ENCODE measurements around the gene GOLPH3.
"Not testable (repeated sequence)": the region's sequence is repeated elsewhere in the genome, so short reads cannot be mapped to it uniquely, and the experiment has no call there.

Gene GOLPH3

DNA sequence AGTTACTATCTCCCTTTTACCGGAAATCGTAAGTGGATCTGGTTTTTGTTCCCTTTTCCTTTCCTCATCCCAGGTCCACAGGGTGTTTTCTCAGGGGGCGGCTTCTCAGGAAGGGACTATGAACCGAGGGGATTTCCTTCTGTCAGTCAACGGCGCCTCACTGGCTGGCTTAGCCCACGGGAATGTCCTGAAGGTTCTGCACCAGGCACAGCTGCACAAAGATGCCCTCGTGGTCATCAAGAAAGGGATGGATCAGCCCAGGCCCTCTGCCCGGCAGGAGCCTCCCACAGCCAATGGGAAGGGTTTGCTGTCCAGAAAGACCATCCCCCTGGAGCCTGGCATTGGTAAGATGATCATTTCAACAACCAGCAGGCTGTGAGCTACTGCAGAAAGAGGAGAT, 75.8 kb downstream of the GOLPH3 start:
- DNase-seq = no peak

DNA sequence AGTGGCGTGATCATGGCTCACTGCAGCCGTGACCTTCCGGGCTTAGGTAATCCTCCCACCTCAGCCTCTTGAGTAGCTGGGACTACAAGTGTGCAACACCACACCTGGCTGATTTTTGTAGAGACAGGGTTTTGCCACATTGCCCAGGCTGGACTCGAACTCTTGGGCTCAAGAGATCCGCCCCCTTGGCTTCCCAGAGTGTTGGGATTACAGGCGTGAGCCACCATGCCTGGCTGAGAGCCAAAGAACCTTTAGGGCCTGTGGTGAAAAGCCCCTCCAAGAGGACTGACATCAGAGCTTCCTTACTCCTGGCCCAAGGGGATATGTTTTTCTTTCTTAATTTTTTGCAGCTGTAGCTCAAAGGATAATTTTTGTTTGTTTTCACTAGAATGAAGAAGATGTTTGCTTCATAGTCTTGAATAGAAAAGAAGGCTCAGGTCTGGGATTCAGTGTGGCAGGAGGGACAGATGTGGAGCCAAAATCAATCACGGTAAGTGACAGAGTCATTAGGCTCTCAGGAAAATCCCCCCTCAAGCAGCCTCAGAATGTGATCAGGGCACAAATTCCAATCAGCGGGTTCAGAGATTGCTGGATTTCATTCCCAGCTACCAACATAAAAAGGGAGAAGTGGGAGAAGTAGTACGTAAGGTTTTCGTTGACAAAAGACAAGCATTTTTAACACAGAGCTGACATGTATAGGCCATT, 77.1 kb downstream of the GOLPH3 start:
- no peak for DNase-seq

DNA sequence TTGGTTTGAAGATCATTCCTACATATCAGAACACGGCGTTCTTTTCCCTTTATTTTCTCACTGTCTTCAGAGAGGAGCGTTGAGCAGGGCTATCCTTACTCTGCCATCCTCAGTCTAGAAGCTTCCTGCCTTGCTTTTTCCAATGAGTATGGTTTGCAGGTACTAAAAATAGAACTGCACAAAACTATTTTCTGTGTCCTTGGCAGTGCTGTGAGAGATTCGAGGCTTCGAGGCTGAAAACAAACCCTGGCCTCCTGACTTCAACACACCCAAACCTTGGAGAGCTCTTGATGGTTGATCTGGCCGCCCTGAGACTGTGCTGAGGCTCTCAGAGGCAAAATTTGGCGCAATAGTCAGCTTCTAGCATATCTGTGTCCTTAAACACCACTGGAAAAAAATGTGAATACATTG, 78.9 kb downstream of the GOLPH3 start:
- DNase-seq = no peak

DNA sequence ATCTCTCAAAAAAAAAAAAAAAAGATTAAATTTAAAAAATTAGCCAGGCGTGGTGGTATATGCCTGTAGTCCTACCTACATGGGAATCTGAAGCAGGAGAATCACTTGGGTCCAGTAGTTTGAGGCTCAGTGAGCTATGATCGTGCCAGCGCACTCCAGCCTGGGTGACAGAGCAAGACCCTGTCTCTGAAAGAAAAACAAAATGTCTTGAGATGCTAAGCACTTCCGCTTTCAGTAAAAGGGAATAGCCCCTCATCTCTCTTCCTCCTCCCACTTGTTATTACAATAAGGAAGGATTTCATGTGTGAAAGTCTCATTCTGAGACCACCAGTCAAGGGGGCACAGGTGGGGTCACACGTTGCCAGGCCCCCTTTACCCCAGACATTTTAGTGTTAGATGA, 79.4 kb downstream of the GOLPH3 start:
- no peak for DNase-seq

DNA sequence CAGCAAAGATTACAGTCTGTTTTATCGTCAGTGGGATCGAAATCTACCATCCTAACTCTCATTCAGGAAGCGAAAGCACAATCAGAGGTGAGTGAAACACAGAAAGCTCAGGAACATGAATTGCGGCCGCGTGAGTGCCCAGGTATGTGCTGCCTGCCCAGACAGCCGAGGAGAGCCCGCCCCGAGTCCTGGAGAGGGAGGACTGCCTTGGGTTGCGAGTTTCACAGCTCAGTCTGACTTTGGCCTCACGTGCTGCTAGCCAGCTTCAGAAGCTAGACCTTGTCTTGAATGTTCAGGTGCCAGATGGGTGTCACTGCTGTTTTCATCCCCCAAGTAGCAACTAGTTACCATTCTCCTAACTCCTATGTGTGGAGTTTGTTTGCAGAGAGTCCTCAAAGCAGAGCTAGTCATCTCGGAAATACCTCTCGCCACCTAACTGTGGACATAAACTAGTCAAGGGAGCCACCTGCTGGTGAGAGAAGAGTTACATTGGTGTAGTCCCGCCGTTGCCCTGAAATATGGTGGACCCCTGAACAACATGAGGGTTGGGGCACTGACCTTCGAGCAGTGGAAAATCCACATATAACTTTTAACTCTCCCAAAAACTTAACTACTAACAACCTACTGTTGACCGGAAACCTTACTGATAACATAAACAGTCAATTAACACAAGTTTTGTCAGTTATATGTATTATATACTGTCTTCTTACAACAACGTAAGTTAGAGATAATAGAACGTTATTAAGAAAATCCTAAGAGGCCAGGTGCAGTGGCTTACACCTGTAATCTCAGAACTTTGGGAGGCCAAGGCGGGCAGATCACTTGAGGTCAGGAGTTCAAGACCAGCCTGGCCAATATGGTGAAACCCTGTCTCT, 80.9 kb downstream of the GOLPH3 start:
- peak in 4 of 5 donors; percentile 24 to 60 (median 52) for DNase-seq

DNA sequence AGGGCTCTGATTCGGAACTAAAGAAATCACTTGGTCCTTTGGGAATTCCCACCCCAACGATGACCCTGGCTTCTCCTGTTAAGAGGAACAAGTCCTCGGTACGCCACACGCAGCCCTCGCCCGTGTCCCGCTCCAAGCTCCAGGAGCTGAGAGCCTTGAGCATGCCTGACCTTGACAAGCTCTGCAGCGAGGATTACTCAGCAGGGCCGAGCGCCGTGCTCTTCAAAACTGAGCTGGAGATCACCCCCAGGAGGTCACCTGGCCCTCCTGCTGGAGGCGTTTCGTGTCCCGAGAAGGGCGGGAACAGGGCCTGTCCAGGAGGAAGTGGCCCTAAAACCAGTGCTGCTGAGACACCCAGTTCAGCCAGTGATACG, 83.4 kb downstream of the GOLPH3 start:
- DNase-seq = no peak

DNA sequence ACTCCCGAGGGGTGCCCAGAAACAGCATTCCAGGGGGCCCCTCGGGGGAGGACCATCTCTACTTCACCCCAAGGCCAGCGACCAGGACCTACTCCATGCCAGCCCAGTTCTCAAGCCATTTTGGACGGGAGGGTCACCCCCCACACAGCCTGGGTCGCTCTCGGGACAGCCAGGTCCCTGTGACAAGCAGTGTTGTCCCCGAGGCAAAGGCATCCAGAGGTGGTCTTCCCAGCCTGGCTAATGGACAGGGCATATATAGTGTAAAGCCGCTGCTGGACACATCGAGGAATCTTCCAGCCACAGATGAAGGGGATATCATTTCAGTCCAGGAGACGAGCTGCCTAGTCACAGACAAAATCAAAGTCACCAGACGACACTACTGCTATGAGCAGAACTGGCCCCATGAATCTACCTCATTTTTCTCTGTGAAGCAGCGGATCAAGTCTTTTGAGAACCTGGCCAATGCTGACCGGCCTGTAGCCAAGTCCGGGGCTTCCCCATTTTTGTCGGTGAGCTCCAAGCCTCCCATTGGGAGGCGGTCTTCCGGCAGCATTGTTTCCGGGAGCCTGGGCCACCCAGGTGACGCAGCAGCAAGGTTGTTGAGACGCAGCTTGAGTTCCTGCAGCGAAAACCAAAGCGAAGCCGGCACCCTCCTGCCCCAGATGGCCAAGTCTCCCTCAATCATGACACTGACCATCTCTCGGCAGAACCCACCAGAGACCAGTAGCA, 83.9 kb downstream of the GOLPH3 start:
- no peak for DNase-seq

DNA sequence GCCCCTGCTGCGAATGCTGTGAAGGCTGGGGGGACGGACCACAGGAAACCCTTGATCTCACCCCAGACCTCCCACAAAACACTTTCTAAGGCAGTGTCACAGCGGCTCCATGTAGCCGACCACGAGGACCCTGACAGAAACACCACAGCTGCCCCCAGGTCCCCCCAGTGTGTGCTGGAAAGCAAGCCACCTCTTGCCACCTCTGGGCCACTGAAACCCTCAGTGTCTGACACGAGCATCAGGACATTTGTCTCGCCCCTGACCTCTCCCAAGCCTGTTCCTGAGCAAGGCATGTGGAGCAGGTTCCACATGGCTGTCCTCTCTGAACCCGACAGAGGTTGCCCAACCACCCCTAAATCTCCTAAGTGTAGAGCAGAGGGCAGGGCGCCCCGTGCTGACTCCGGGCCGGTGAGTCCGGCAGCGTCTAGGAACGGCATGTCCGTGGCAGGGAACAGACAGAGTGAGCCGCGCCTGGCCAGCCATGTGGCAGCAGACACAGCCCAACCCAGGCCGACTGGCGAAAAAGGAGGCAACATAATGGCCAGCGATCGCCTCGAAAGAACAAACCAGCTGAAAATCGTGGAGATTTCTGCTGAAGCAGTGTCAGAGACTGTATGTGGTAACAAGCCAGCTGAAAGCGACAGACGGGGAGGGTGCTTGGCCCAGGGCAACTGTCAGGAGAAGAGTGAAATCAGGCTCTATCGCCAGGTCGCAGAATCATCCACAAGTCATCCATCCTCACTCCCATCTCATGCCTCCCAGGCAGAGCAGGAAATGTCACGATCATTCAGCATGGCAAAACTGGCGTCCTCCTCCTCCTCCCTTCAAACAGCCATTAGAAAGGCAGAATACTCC, 84.7 kb downstream of the GOLPH3 start:
- DNase-seq = no peak

DNA sequence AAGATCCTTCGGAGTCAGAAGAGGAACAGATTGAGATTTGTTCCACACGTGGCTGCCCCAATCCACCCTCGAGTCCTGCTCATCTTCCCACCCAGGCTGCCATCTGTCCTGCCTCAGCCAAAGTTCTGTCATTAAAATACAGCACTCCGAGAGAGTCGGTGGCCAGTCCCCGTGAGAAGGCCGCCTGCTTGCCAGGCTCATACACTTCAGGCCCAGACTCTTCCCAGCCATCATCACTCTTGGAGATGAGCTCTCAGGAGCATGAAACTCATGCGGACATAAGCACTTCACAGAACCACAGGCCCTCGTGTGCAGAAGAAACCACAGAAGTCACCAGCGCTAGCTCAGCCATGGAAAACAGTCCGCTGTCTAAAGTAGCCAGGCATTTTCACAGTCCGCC, 85.9 kb downstream of the GOLPH3 start:
- no peak for DNase-seq

DNA sequence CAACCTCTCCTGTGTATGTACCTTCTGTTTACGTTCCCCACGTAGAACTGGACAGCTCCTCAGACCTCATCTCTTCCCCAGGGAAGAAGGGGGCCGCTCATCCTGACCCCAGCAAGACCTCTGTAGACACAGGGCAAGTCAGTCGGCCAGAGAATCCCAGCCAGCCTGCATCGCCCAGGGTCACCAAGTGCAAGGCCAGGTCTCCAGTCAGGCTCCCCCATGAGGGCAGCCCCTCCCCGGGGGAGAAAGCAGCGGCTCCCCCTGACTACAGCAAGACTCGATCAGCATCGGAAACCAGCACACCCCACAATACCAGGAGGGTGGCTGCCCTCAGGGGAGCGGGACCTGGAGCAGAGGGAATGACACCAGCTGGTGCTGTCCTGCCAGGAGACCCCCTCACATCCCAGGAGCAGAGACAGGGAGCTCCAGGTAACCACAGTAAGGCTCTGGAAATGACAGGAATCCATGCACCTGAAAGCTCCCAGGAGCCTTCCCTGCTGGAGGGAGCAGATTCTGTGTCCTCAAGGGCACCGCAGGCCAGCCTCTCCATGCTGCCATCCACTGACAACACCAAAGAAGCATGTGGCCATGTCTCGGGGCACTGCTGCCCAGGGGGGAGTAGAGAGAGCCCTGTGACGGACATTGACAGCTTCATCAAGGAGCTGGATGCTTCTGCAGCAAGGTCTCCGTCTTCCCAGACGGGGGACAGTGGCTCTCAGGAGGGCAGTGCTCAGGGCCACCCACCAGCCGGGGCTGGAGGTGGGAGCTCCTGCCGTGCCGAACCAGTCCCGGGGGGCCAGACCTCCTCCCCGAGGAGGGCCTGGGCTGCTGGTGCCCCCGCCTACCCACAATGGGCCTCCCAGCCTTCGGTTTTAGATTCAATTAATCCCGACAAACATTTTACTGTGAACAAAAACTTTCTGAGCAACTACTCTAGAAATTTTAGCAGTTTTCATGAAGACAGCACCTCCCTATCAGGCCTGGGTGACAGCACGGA, 86.7 kb downstream of the GOLPH3 start:
- no peak for DNase-seq

DNA sequence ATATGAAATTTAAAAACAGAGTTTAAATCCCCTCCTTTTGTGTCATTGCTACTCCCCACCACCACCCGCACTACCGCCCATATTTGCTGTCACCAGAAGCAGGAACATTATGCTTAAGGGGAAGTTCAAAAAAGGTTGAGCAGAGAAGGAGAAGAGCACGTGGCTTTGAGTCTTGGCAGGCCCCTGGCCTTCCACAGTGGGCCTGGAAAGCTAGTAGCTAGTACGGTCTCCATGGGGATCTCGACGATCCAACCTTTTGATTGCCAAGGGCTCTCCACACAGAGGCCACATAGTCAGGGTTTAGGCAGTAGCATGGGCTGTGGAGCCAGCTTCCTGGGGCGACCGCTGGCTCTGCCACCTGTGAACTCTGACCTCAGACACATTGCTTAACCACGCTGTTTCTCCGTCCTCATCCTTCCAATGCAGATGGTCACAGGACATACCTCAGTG, 90.1 kb downstream of the GOLPH3 start:
- DNase-seq = no peak

DNA sequence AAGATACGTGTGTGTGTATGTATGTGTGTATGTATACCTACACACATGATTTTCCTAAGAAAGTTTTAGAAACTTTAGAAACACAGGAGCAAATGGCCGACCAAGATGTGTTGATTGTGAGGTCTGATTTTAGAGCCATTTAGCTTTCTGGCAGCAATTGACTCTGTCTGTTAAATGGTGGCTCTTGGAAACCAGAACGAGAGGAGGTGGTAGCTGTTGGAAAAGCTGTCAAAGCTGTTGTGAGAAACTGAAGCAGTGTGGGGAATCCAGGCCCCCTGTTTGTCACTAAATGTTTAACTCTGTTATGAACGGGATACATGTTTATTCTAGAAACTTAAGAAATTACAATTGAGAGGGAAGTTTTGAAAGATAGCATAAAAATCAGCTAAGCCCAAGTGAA, 91.4 kb downstream of the GOLPH3 start:
- no peak for DNase-seq

DNA sequence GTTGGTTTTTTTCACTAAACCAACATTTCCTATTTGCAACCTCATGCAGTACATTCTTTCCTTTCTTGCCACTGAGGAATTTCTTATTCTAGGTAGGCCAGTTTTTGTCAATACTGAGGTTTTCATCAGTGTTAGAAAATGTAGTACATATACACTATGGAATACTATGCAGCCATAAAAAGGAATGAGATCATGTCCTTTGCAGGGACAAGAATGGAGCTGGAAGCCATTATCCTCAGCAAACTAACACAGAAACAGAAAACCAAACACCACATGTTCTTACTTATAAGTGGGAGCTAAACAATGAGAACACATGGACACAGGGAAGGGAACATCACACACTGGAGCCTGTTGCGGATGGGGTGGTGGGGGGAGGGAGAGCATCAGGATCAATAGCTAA, 93.6 kb downstream of the GOLPH3 start:
- DNase-seq = not testable (repeated sequence)

DNA sequence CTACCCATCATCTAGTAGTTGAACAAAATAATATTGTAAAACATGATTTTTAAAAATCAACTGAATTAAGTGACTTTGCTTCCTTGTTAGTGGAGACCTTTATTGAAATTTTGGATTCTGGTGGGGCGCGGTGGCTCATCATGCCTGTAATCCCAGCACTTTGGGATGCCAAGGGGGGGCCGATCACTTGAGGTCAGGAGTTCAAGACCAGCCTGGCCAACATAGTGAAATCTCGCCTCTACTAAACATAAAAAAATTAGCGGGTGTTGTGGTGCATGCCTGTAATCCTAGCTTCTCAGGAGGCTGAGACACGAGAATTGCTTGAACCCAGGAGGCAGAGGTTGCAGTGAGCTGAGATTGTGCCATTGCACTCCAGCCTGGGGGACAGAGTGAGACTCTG, 95.3 kb downstream of the GOLPH3 start:
- DNase-seq = not testable (repeated sequence)

DNA sequence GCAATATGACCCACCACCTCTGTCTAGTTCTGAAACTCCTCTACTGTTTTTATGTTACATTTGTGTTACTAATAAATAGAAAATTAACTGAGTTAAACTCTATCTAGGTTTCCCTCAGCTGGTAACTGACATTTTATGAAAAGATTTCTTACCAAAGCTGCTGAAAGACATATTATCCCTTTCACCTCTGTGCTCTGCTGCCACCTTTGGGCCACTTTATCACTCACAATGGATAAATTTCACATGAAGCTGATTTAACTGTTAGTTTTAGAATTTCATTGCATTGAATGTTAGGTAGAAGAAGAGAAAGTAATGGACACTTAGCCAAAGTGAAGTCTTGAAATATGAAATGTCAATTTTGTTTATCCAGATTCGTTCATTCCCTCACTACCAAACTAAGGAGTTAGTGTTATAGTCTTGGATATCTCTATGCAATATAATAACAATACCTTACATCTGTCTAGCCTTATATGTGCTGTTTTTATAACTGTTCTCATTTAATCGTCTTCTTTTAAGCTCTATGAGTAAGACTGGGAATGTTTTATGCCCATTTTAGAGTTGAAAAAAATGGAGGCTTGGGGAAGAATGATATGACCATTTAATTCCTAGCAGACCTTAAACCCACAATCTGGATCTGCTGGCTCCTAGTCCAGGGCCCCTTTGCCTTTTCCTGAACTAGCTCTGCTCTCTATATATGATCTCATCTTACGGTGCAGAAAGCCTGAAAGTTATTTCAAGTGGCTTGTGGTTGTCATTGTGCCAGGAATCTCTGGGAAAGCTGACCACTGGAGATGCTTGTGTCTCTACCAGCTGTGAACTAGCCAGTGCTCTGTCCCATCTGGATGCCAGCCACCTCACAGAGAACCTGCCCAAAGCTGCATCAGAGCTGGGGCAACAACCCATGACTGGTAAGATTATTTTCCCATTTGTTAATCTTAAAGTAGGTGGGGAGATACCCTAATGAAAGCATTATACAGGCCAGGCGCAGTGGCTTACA, 97.1 kb downstream of the GOLPH3 start:
- DNase-seq = peak in 2 of 5 donors; percentile 23 to 41
